Keratinocyte (primary cell): ENCODE measurements around the gene PPL.

Experiments used
- CTCF ChIP-seq, 3 experiments: IDR thresholded peaks in 1 of 3; conservative IDR thresholded peaks in 1 of 3; optimal IDR thresholded peaks in 1 of 3; 2 replicates in 2 of 3; 3 replicates in 1 of 3; pipeline versions ENCODE3 to v1.5.1; 2011; ENCODE audit warnings: low read length in 3 of 3, mild to moderate bottlenecking in 3 of 3, moderate library complexity in 2 of 3, control low read depth in 1 of 3, inconsistent platforms in 1 of 3; ENCODE audit not compliant: insufficient read depth in 2 of 3; ENCODE audit errors: extremely low read depth in 1 of 3
- EZH2 ChIP-seq: IDR thresholded peaks from one replicate; pipeline ENCODE4 v1.6.1; 2012; ENCODE audit warnings: inconsistent platforms, mild to moderate bottlenecking, low read length, moderate library complexity

- TF ChIP-seq CTCF (optimal IDR thresholded peaks at IDR 0.05 in 1 of 3, IDR thresholded peaks at IDR 0.05 in 1 of 3, conservative IDR thresholded peaks at IDR 0.05 in 1 of 3; ENCODE audit: extremely low read depth in 1 of 3, insufficient read depth in 2 of 3, low read length in 3 of 3) (no peak), EZH2 (no peak)
Observed at GRCh38 chr16:4855371-4855770, 81.6 kb downstream of the PPL start.
